Endothelial cell of umbilical vein (primary cell): Measurements from ENCODE around the gene ZNF124. TPM values are rescaled to one million over a fixed set of nuclear protein-coding genes. Genes with fewer than 3 reads are reported as not detected.

ENCODE experiments used
- BruUV-seq: library from RNA; stranded (reverse); fragments of 400-500 nt; replicated peaks from 2 replicates; lab custom pipeline; 2021; lab: Mats Ljungman, UMichigan
- CTCF ChIA-PET: fragments of 300-600, 350-600 bp; sonication (Branson Sonifier 250); formaldehyde crosslinking; loops from one replicate; lab custom pipeline; 2021; ENCODE audit warnings: antibody characterized with exemption, inconsistent platforms; lab: Charles Lee
- POLR2A ChIA-PET: fragments of 300-600, 350-600 bp; sonication (Branson Sonifier 250); formaldehyde crosslinking; loops from one replicate; lab custom pipeline; 2021; ENCODE audit warnings: antibody characterized with exemption, inconsistent platforms; lab: Charles Lee
- DNase-seq: peaks from one replicate; pipeline ENCODE4 v3.0.0-alpha.2; 2011; ENCODE audit warnings: low read depth, low spot score
- FAIRE-seq: peaks from 2 replicates; lab custom pipeline; 2011; peaks lifted over from hg19 to GRCh38; lab: Jason Lieb, UNC
- H2AFZ ChIP-seq: 2 replicates; pipeline ENCODE4 v1.6.0; 2012; ENCODE audit warnings: low read depth, low read length, control low read depth, inconsistent platforms
- H3K27ac ChIP-seq: 2 replicates; pipeline ENCODE4 v1.5.1; 2011; ENCODE audit warnings: low read depth, mild to moderate bottlenecking, control low read depth, low read length, moderate library complexity; ENCODE audit not compliant: insufficient read depth
- H3K27me3 ChIP-seq, 2 experiments: 2 replicates each; pipeline versions ENCODE4 v1.6.0 to v1.6.1; 2011; ENCODE audit warnings: low read length in 2 of 2, mixed read lengths in 1 of 2; ENCODE audit not compliant: control insufficient read depth in 2 of 2, insufficient read depth in 2 of 2
- H3K36me3 ChIP-seq, 2 experiments: 2 replicates in 1 of 2; 3 replicates in 1 of 2; pipeline ENCODE4 v1.5.1; 2011; ENCODE audit warnings: low read length in 2 of 2, mild to moderate bottlenecking in 1 of 2, moderate library complexity in 1 of 2; ENCODE audit not compliant: control insufficient read depth in 2 of 2, insufficient read depth in 2 of 2; ENCODE audit errors: extremely low read depth in 1 of 2
- H3K4me1 ChIP-seq: 3 replicates; pipeline ENCODE4 v1.5.1; 2011; ENCODE audit warnings: mild to moderate bottlenecking, low read length; ENCODE audit not compliant: control insufficient read depth, insufficient read depth; ENCODE audit errors: extremely low read depth
- H3K4me2 ChIP-seq: 2 replicates; pipeline ENCODE4 v1.6.1; 2011; ENCODE audit warnings: low read length, control low read depth, mixed read lengths; ENCODE audit not compliant: insufficient read depth
- H3K4me3 ChIP-seq, 3 experiments: fragments of 200-600 bp in 1 of 3; sonication (generic), shearing (Covaris generic) in 1 of 3; replicated peaks in 1 of 3; 2 replicates each; pipeline ENCODE4 v1.5.1; 2011 to 2016; ENCODE audit warnings: control low read depth in 3 of 3, low read length in 3 of 3, mild to moderate bottlenecking in 2 of 3, inconsistent platforms in 1 of 3, low read depth in 1 of 3, moderate library complexity in 1 of 3; ENCODE audit not compliant: insufficient read depth in 1 of 3
- H3K79me2 ChIP-seq: 2 replicates; pipeline ENCODE4 v1.6.0; 2012; ENCODE audit warnings: low read length, inconsistent platforms; ENCODE audit not compliant: control insufficient read depth, insufficient read depth
- H3K9ac ChIP-seq: replicated peaks from 2 replicates; pipeline ENCODE3; 2011; ENCODE audit warnings: low read length, control low read depth; ENCODE audit not compliant: insufficient read depth; ENCODE audit errors: extremely low read depth
- H3K9me1 ChIP-seq: replicated peaks from 3 replicates; pipeline ENCODE4 v1.6.0; 2011; ENCODE audit warnings: mild to moderate bottlenecking, low read length; ENCODE audit not compliant: control insufficient read depth, insufficient read depth; ENCODE audit errors: extremely low read depth
- H3K9me3 ChIP-seq: replicated peaks from 2 replicates; pipeline ENCODE4 v1.5.1; 2012; ENCODE audit warnings: low read length, inconsistent platforms; ENCODE audit not compliant: control insufficient read depth, insufficient read depth
- H4K20me1 ChIP-seq: replicated peaks from 2 replicates; pipeline ENCODE3; 2011; ENCODE audit warnings: mild to moderate bottlenecking, low read length; ENCODE audit not compliant: control insufficient read depth, insufficient read depth; ENCODE audit errors: extremely low read depth
- EZH2 ChIP-seq: IDR thresholded peaks from 2 replicates; pipeline ENCODE4 v1.6.1; 2012; ENCODE audit warnings: borderline replicate concordance, low read depth, mild to moderate bottlenecking, moderate library complexity, low read length, inconsistent platforms; ENCODE audit not compliant: severe bottlenecking
- FOS ChIP-seq: IDR thresholded peaks from 2 replicates; pipeline ENCODE4 v1.6.1; 2011; ENCODE audit warnings: mild to moderate bottlenecking, low read length, moderate library complexity, borderline replicate concordance; ENCODE audit not compliant: insufficient read depth
- GATA2 ChIP-seq: IDR thresholded peaks from 2 replicates; pipeline ENCODE4 v1.7.0; 2011; ENCODE audit warnings: low read depth, mild to moderate bottlenecking, moderate library complexity, mixed read lengths, low read length; ENCODE audit not compliant: insufficient read length, insufficient read depth
- JUN ChIP-seq: IDR thresholded peaks from 2 replicates; pipeline ENCODE4 v1.6.1; 2011; ENCODE audit warnings: borderline replicate concordance, low read depth; ENCODE audit not compliant: insufficient read length, insufficient read depth
- MYC ChIP-seq: IDR thresholded peaks from one replicate; pipeline ENCODE4 v1.6.1; 2011; ENCODE audit warnings: mild to moderate bottlenecking, low read depth, low read length
- POLR2A ChIP-seq: IDR thresholded peaks from 2 replicates; pipeline ENCODE4 v1.6.1; 2012; ENCODE audit warnings: low read depth, mild to moderate bottlenecking, control low read depth, low read length
- POLR2AphosphoS5 ChIP-seq: IDR thresholded peaks from 2 replicates; pipeline ENCODE4 v1.6.1; 2012; ENCODE audit warnings: low read depth, mild to moderate bottlenecking, control low read depth, low read length, moderate library complexity; ENCODE audit not compliant: insufficient read depth
- dilution Hi-C: fragments of 300-500 bp; cut with MboI; formaldehyde crosslinking; loops from one replicate; pipeline ENCODE4 v1.15.0; 2019; ENCODE audit warnings: low sequenced_read_pairs; ENCODE audit not compliant: extremely low pct_ligation_motif_present
- intact Hi-C: fragments of 100-400 bp; cut with micrococcal nuclease; formaldehyde crosslinking; loops from one replicate; pipeline ENCODE4 v1.10.0; 2022
- polyA plus RNA-seq, 4 experiments: library from polyadenylated mRNA; depleted of rRNA in 3 of 4; stranded (reverse) in 3 of 4; unstranded in 1 of 4; fragments of >200 nt; gene quantifications; 2 replicates each; pipeline versions ENCODE4 v1.2.1 to v1.2.3, GENCODE V29; 2011 to 2012; ENCODE audit warnings: missing spikeins in 1 of 4
- total RNA-seq: library from RNA; stranded (reverse); gene quantifications from 2 replicates; pipeline ENCODE4 v1.2.3, GENCODE V29; 2021
- TF ChIP-seq, protein P1 (sequence below), 2 donors: IDR thresholded peaks; 1 replicate in 1 of 2; 2 replicates in 1 of 2; pipeline ENCODE4 v1.5.1; 2011; ENCODE audit warnings: low read length in 2 of 2, mild to moderate bottlenecking in 2 of 2, moderate library complexity in 2 of 2, control low read depth in 1 of 2, inconsistent platforms in 1 of 2, low read depth in 1 of 2; ENCODE audit not compliant: insufficient read depth in 1 of 2; ENCODE audit errors: extremely low read depth in 1 of 2
- TF ChIP-seq, protein P2 (sequence below): IDR thresholded peaks from 2 replicates; pipeline ENCODE4 v1.6.1; 2011; ENCODE audit not compliant: insufficient read depth, insufficient read length

Gene ZNF124
- total and polyA plus RNA-seq, 2 donors (not counting 3 experiments of a cell fraction or from before 2014, with no cell fraction given) = 3.5 to 25.6 TPM

DNA sequence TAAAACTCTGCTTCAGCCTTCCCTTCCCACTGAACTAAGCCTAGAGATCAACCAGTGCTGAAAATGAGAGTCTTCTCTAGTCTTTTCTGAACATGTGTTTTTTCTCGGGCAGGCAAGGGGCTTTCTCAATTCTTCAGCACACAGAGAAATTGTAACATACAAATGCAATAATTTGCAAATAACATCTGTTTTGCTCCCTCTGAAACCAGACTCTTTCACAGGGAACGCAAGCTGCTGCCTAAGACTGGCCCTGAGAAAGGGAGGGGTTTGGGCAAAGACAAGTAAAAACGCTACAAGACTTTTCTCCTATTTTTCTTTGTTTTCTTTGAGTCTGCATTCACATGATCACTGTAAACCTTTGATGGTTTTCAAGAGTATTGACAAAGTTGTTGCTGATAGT lies 44.4 kb upstream of the ZNF124 start:
- Histone ChIP-seq H3K4me3 (no peak overlapping the region), H3K27me3 (peaks cover 0 to 27% of the 10 kb centered on the region in 2 experiments), H3K27ac (no peak overlapping the region), H3K9me1 (no peaks in the 10 kb centered on the region), H3K4me2 (no peak overlapping the region), H3K79me2 (no peaks in the 10 kb centered on the region), H3K4me1 (no peaks in the 10 kb centered on the region), H3K9me3 (no peaks in the 10 kb centered on the region), H2AFZ (no peak overlapping the region), H3K36me3 (no peaks in the 10 kb centered on the region), H4K20me1 (no peaks in the 10 kb centered on the region), H3K9ac (no peak overlapping the region)
- CTCF ChIA-PET = no interaction called here
- TF ChIP-seq JUN = no peak
- TF ChIP-seq EZH2 = no peak
- TF ChIP-seq POLR2A = no peak
- no peak for TF ChIP-seq MYC
- no peak for TF ChIP-seq GATA2
- no peak for TF ChIP-seq FOS
- TF ChIP-seq, protein P1, sequence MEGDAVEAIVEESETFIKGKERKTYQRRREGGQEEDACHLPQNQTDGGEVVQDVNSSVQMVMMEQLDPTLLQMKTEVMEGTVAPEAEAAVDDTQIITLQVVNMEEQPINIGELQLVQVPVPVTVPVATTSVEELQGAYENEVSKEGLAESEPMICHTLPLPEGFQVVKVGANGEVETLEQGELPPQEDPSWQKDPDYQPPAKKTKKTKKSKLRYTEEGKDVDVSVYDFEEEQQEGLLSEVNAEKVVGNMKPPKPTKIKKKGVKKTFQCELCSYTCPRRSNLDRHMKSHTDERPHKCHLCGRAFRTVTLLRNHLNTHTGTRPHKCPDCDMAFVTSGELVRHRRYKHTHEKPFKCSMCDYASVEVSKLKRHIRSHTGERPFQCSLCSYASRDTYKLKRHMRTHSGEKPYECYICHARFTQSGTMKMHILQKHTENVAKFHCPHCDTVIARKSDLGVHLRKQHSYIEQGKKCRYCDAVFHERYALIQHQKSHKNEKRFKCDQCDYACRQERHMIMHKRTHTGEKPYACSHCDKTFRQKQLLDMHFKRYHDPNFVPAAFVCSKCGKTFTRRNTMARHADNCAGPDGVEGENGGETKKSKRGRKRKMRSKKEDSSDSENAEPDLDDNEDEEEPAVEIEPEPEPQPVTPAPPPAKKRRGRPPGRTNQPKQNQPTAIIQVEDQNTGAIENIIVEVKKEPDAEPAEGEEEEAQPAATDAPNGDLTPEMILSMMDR (IDR thresholded peaks at IDR 0.05; ENCODE audit: extremely low read depth in 1 of 2, insufficient read depth in 1 of 2, low read depth in 1 of 2, low read length in 2 of 2) = no peak
- TF ChIP-seq, protein P2, sequence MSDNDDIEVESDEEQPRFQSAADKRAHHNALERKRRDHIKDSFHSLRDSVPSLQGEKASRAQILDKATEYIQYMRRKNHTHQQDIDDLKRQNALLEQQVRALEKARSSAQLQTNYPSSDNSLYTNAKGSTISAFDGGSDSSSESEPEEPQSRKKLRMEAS = no peak
- no peak for TF ChIP-seq POLR2AphosphoS5
- dilution Hi-C loops (no loop called here), intact Hi-C loops (loop anchor here (10.0 kb wide), 1 partner anchor 281 kb away; the partner anchor contains the start of gene AHCTF1)
- POLR2A ChIA-PET = no interaction called here
- FAIRE-seq (no peak), DNase-seq (no peak)
- no TSS peak for BruUV-seq
